Lower leg skin (tissue), 3 donors: ENCODE results near the gene NPAS3.

Experiments used
- POLR2A ChIP-seq, 2 donors: fragments of 450-650 bp; IDR thresholded peaks; one replicate each; pipeline ENCODE4 v1.6.1; 2016 to 2017; ENCODE audit warnings: antibody characterized with exemption in 2 of 2, mild to moderate bottlenecking in 1 of 2, moderate library complexity in 1 of 2
- TF ChIP-seq, protein P1 (sequence below), 3 donors: fragments of 450-650 bp; IDR thresholded peaks; one replicate each; pipeline ENCODE4 v1.5.1; 2016; ENCODE audit warnings: antibody characterized with exemption in 3 of 3, mild to moderate bottlenecking in 3 of 3, moderate library complexity in 2 of 3

DNA sequence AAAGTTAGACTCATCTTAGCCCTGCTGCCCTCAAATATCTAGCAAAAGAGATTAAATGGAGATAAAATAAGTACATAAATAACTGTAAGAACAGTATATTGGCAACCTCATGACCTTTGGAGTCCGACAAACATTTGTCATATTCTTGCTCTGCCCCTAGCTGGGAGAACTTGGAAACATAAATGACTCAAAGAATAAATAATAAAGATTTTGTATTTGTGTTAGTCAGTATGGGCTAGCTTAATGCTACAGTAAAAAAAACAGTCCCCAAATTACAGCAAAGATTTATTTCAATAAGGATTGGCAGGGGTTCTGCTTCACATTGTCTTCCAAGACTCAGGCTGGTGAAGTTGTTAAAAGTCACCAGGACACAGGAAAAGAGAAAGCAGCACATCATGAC, 791.5 kb downstream of the NPAS3 start:
- TF ChIP-seq, protein P1, sequence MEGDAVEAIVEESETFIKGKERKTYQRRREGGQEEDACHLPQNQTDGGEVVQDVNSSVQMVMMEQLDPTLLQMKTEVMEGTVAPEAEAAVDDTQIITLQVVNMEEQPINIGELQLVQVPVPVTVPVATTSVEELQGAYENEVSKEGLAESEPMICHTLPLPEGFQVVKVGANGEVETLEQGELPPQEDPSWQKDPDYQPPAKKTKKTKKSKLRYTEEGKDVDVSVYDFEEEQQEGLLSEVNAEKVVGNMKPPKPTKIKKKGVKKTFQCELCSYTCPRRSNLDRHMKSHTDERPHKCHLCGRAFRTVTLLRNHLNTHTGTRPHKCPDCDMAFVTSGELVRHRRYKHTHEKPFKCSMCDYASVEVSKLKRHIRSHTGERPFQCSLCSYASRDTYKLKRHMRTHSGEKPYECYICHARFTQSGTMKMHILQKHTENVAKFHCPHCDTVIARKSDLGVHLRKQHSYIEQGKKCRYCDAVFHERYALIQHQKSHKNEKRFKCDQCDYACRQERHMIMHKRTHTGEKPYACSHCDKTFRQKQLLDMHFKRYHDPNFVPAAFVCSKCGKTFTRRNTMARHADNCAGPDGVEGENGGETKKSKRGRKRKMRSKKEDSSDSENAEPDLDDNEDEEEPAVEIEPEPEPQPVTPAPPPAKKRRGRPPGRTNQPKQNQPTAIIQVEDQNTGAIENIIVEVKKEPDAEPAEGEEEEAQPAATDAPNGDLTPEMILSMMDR (IDR thresholded peaks at IDR 0.05) = no peak
- TF ChIP-seq POLR2A (IDR thresholded peaks at IDR 0.05) = no peak
